22Rv1 (cell line): ENCODE data around the gene PPFIA3.

Experiments
- ZFX ChIP-seq: fragments of 450-650 bp; IDR thresholded peaks from 2 replicates; pipeline ENCODE4 v1.6.1; 2017; ENCODE audit warnings: antibody characterized with exemption, borderline replicate concordance
- TF ChIP-seq, protein P1 (sequence below): fragments of 450-650 bp; IDR thresholded peaks from 2 replicates; pipeline ENCODE4 v1.5.1; 2017; ENCODE audit warnings: mild to moderate bottlenecking

DNA sequence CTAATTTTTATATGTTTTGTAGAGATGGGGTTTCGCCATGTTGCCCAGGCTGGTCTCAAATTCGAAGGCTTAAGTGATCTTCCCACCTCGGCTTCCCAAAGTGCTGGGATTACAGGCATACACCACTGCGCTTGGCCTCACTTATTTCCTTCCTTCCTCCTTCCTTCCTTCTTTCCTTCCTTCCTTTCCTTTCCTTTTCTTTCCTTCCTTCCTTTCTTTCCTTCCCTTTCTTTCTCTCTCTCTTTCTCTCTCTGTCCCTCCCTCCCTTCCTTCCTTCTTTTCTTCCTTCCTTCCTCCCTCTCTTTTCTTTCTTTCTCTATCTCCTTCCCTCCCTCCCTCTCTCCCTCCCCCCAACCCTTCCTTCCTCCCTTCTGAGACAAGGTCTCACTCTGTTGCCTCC is 75.1 kb downstream of the PPFIA3 start:
- TF ChIP-seq, protein P1, sequence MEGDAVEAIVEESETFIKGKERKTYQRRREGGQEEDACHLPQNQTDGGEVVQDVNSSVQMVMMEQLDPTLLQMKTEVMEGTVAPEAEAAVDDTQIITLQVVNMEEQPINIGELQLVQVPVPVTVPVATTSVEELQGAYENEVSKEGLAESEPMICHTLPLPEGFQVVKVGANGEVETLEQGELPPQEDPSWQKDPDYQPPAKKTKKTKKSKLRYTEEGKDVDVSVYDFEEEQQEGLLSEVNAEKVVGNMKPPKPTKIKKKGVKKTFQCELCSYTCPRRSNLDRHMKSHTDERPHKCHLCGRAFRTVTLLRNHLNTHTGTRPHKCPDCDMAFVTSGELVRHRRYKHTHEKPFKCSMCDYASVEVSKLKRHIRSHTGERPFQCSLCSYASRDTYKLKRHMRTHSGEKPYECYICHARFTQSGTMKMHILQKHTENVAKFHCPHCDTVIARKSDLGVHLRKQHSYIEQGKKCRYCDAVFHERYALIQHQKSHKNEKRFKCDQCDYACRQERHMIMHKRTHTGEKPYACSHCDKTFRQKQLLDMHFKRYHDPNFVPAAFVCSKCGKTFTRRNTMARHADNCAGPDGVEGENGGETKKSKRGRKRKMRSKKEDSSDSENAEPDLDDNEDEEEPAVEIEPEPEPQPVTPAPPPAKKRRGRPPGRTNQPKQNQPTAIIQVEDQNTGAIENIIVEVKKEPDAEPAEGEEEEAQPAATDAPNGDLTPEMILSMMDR: no peak
- TF ChIP-seq ZFX: no peak
